IMR-90 (cell line): ENCODE results near the gene NOS1AP. TPM values are rescaled to one million over a fixed set of nuclear protein-coding genes. Genes with fewer than 3 reads are reported as not detected.

ENCODE experiments used
- ATAC-seq: fragments of 200-7000 bp; cut with Tn5 transposase; 2 replicates; pipeline ENCODE4 v1.9.1; 2020; ENCODE audit warnings: low read depth, mild to moderate bottlenecking, moderate library complexity
- BruUV-seq: library from RNA; stranded (reverse); fragments of 400-500 nt; replicated peaks from 2 replicates; lab custom pipeline; 2021; lab: Mats Ljungman, UMichigan
- CTCF ChIA-PET: fragments of 300-600 bp; formaldehyde crosslinking; extraction: SDS; loops from one replicate; lab custom pipeline; 2021; ENCODE audit warnings: antibody characterized with exemption; lab: Yijun Ruan, JAX
- POLR2A ChIA-PET: fragments of 300-600 bp; sonication (Branson Sonifier 250); formaldehyde crosslinking; loops from one replicate; lab custom pipeline; 2022; ENCODE audit warnings: antibody characterized with exemption; ENCODE audit not compliant: unreplicated experiment; lab: Charles Lee
- DNase-seq: peaks from one replicate; pipeline ENCODE4 v3.0.0; 2013
- H2AFZ ChIP-seq: replicated peaks from 2 replicates; pipeline ENCODE3; 2013; ENCODE audit warnings: low read length, mild to moderate bottlenecking; ENCODE audit not compliant: poor library complexity
- H2AK5ac ChIP-seq: 2 replicates; pipeline ENCODE4 v1.6.1; 2013; ENCODE audit warnings: low read depth, low read length, inconsistent platforms
- H2AK9ac ChIP-seq: replicated peaks from 2 replicates; pipeline ENCODE3; 2013; ENCODE audit warnings: mild to moderate bottlenecking, low read depth, low read length, moderate library complexity; ENCODE audit not compliant: poor library complexity
- H2BK120ac ChIP-seq: 2 replicates; pipeline ENCODE4 v1.6.1; 2013; ENCODE audit warnings: low read depth, low read length, inconsistent platforms
- H2BK15ac ChIP-seq: 3 replicates; pipeline ENCODE4 v1.6.1; 2013; ENCODE audit warnings: low read depth, low read length, inconsistent platforms
- H2BK20ac ChIP-seq: 2 replicates; pipeline ENCODE4 v1.6.1; 2013; ENCODE audit warnings: low read depth, mild to moderate bottlenecking, inconsistent platforms, low read length, moderate library complexity
- H2BK5ac ChIP-seq: 2 replicates; pipeline ENCODE4 v1.6.1; 2013; ENCODE audit warnings: mild to moderate bottlenecking, low read depth, low read length, inconsistent platforms; ENCODE audit not compliant: poor library complexity, severe bottlenecking
- H3K14ac ChIP-seq: replicated peaks from 2 replicates; pipeline ENCODE4 v1.6.1; 2013; ENCODE audit warnings: low read depth, low read length, inconsistent platforms
- H3K18ac ChIP-seq: 2 replicates; pipeline ENCODE4 v1.6.1; 2013; ENCODE audit warnings: low read depth, low read length, control low read depth
- H3K23ac ChIP-seq: 2 replicates; pipeline ENCODE4 v1.6.1; 2013; ENCODE audit warnings: low read depth, low read length, inconsistent platforms
- H3K27ac ChIP-seq: 2 replicates; pipeline ENCODE4 v1.5.1; 2013; ENCODE audit warnings: mild to moderate bottlenecking, control low read depth, low read length; ENCODE audit not compliant: insufficient read depth
- H3K27me3 ChIP-seq: 2 replicates; pipeline ENCODE4 v1.6.1; 2013; ENCODE audit warnings: low read length; ENCODE audit not compliant: control insufficient read depth, insufficient read depth
- H3K36me3 ChIP-seq: 2 replicates; pipeline ENCODE4 v1.6.1; 2013; ENCODE audit warnings: low read length, mixed read lengths; ENCODE audit not compliant: control insufficient read depth, insufficient read depth
- H3K4ac ChIP-seq: 2 replicates; pipeline ENCODE4 v1.6.1; 2013; ENCODE audit warnings: low read depth, low read length, inconsistent platforms
- H3K4me1 ChIP-seq: 2 replicates; pipeline ENCODE4 v1.6.1; 2013; ENCODE audit warnings: low read length, mixed read lengths; ENCODE audit not compliant: control insufficient read depth, insufficient read depth
- H3K4me2 ChIP-seq: 2 replicates; pipeline ENCODE4 v1.6.1; 2013; ENCODE audit warnings: low read depth, mild to moderate bottlenecking, control low read depth, low read length, moderate library complexity
- H3K4me3 ChIP-seq: 2 replicates; pipeline ENCODE4 v1.5.1; 2013; ENCODE audit warnings: low read depth, mild to moderate bottlenecking, control low read depth, low read length, moderate library complexity; ENCODE audit not compliant: insufficient read depth
- H3K56ac ChIP-seq: 2 replicates; pipeline ENCODE4 v1.6.1; 2013; ENCODE audit warnings: low read length, inconsistent platforms; ENCODE audit not compliant: insufficient read depth; ENCODE audit errors: extremely low read depth
- H3K79me1 ChIP-seq, 2 experiments: 2 replicates each; pipeline ENCODE4 v1.6.1; 2013; ENCODE audit warnings: low read length in 2 of 2, inconsistent platforms in 1 of 2, low read depth in 1 of 2
- H3K9ac ChIP-seq: 2 replicates; pipeline ENCODE4 v1.6.1; 2013; ENCODE audit warnings: low read depth, low read length, control low read depth
- H3K9me1 ChIP-seq: 2 replicates; pipeline ENCODE4 v1.6.1; 2013; ENCODE audit warnings: low read length, inconsistent platforms; ENCODE audit not compliant: insufficient read depth
- H3K9me3 ChIP-seq: 2 replicates; pipeline ENCODE4 v1.6.1; 2013; ENCODE audit warnings: low read length; ENCODE audit not compliant: control insufficient read depth, insufficient read depth
- H4K20me1 ChIP-seq: 2 replicates; pipeline ENCODE4 v1.6.1; 2013; ENCODE audit warnings: low read length, inconsistent platforms; ENCODE audit not compliant: insufficient read depth
- H4K5ac ChIP-seq: 2 replicates; pipeline ENCODE4 v1.6.1; 2013; ENCODE audit warnings: mild to moderate bottlenecking, low read depth, low read length, control low read depth
- H4K8ac ChIP-seq, 2 experiments: 2 replicates each; pipeline ENCODE4 v1.6.1; 2013; ENCODE audit warnings: low read depth in 2 of 2, low read length in 2 of 2, control low read depth in 1 of 2, inconsistent platforms in 1 of 2
- H4K91ac ChIP-seq: 2 replicates; pipeline ENCODE4 v1.6.1; 2013; ENCODE audit warnings: low read depth, low read length, inconsistent platforms; ENCODE audit not compliant: insufficient read depth
- BHLHE40 ChIP-seq: fragments of 150-350 bp; IDR thresholded peaks from 2 replicates; pipeline ENCODE4 v1.6.1; 2016; ENCODE audit warnings: mild to moderate bottlenecking, low read depth, low read length
- CEBPB ChIP-seq: IDR thresholded peaks from 2 replicates; pipeline ENCODE4 v1.6.1; 2012; ENCODE audit warnings: low read depth, low read length, improper control_type of control experiment
- CHD1 ChIP-seq: IDR thresholded peaks from 2 replicates; pipeline ENCODE4 v1.6.1; 2012; ENCODE audit warnings: low read depth, low read length, improper control_type of control experiment
- FOS ChIP-seq: fragments of 150-350 bp; IDR thresholded peaks from 2 replicates; pipeline ENCODE4 v1.6.1; 2016; ENCODE audit warnings: low read depth, low read length
- MAFK ChIP-seq: IDR thresholded peaks from 2 replicates; pipeline ENCODE4 v1.6.1; 2012; ENCODE audit warnings: low read depth, low read length, improper control_type of control experiment
- MAZ ChIP-seq: IDR thresholded peaks from 2 replicates; pipeline ENCODE4 v1.6.1; 2012; ENCODE audit warnings: low read depth, mild to moderate bottlenecking, low read length, improper control_type of control experiment, moderate library complexity, borderline replicate concordance
- MXI1 ChIP-seq: IDR thresholded peaks from 2 replicates; pipeline ENCODE4 v1.6.1; 2012; ENCODE audit warnings: low read depth, mild to moderate bottlenecking, low read length, moderate library complexity, borderline replicate concordance
- NFE2L2 ChIP-seq: fragments of 150-350 bp; IDR thresholded peaks from 2 replicates; pipeline ENCODE4 v1.6.1; 2016; ENCODE audit warnings: low read depth, mild to moderate bottlenecking, low read length
- POLR2A ChIP-seq: IDR thresholded peaks from 2 replicates; pipeline ENCODE4 v1.6.1; 2012; ENCODE audit warnings: mild to moderate bottlenecking, low read depth, low read length
- RCOR1 ChIP-seq: IDR thresholded peaks from 2 replicates; pipeline ENCODE4 v1.6.1; 2012; ENCODE audit warnings: mild to moderate bottlenecking, low read length, improper control_type of control experiment; ENCODE audit not compliant: insufficient replicate concordance
- RFX5 ChIP-seq: IDR thresholded peaks from 2 replicates; pipeline ENCODE4 v1.8.0; 2012; ENCODE audit warnings: low read depth, mild to moderate bottlenecking, low read length, moderate library complexity
- WGBS, 2 experiments: methylation state at CpG; one replicate each; pipeline versions ENCODE4 v1.1.5 to v1.1.7; 2013; ENCODE audit warnings: missing lambda C conversion rate in 2 of 2; ENCODE audit not compliant: insufficient read length in 1 of 2; ENCODE audit errors: extremely low coverage in 2 of 2; 5-methylcytosine and 5-hydroxymethylcytosine counted together
- dilution Hi-C: fragments of 300-500 bp; cut with HindIII; formaldehyde crosslinking; loops from one replicate; pipeline ENCODE4 v1.14.3; 2018; ENCODE audit warnings: low sequenced_read_pairs; ENCODE audit not compliant: unreplicated experiment
- in situ Hi-C: fragments of 300-500 bp; cut with MboI; formaldehyde crosslinking; loops from 3 replicates; pipeline ENCODE4 v1.14.3; 2019; ENCODE audit warnings: low sequenced_read_pairs, inconsistent platforms, mixed read lengths
- intact Hi-C: fragments of 100-400 bp; cut with micrococcal nuclease; formaldehyde crosslinking; loops from 2 replicates; pipeline ENCODE4 v1.10.0; 2022
- polyA plus RNA-seq, 3 experiments: library from polyadenylated mRNA; depleted of rRNA; stranded (reverse); fragments of >200 nt; gene quantifications; 2 replicates each; pipeline ENCODE4 v1.2.3, GENCODE V29; 2012; ENCODE audit warnings: low replicate concordance in 1 of 3
- total RNA-seq: library from RNA; depleted of rRNA; stranded (reverse); fragments of >200 nt; gene quantifications from 2 replicates; pipeline ENCODE4 v1.2.3, GENCODE V29; 2012
- TF ChIP-seq, protein P1 (sequence below): fragments of 150-350 bp; IDR thresholded peaks from 2 replicates; pipeline ENCODE4 v1.6.1; 2017; ENCODE audit warnings: mild to moderate bottlenecking, antibody characterized with exemption, low read length, low read depth
- TF ChIP-seq, protein P2 (sequence below): conservative IDR thresholded peaks from 2 replicates; pipeline ENCODE4 v1.5.1; 2012; ENCODE audit warnings: mild to moderate bottlenecking, low read depth, low read length, improper control_type of control experiment

NOS1AP gene
- total and polyA plus RNA-seq, 2 of the 4 experiments (the other 2 are of a cell fraction): 0.18 to 0.19 TPM

DNA sequence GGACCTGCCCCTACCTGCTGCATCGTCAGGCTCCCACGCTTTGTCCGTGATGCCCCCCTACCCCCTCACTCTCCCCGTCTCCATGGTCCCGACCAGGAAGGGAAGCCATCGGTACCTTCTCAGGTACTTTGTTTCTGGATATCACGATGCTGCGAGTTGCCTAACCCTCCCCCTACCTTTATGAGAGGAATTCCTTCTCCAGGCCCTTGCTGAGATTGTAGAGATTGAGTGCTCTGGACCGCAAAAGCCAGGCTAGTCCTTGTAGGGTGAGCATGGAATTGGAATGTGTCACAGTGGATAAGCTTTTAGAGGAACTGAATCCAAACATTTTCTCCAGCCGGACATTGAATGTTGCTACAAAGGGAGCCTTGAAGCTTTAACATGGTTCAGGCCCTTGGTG, 298.3 kb downstream of the NOS1AP start:
- Histone ChIP-seq H3K4me1 (no peaks in the 10 kb centered on the region), H3K79me1 (no peaks in the 10 kb centered on the region), H2BK5ac (no peak overlapping the region), H4K8ac (no peak overlapping the region), H3K18ac (no peak overlapping the region), H2BK120ac (no peak overlapping the region), H3K4me2 (no peak overlapping the region), H3K9me1 (no peaks in the 10 kb centered on the region), H2AFZ (no peak overlapping the region), H3K9ac (no peak overlapping the region), H3K4me3 (no peak overlapping the region), H4K91ac (no peak overlapping the region), H2BK20ac (no peak overlapping the region), H3K27ac (no peak overlapping the region), H2AK5ac (no peak overlapping the region), H2BK15ac (no peak overlapping the region), H3K14ac (no peak overlapping the region), H3K9me3 (no peaks in the 10 kb centered on the region), H4K20me1 (no peaks in the 10 kb centered on the region), H3K23ac (no peak overlapping the region), H3K56ac (no peak overlapping the region), H3K27me3 (peaks cover 18% of the 10 kb centered on the region), H3K4ac (no peak overlapping the region), H4K5ac (no peak overlapping the region), H3K36me3 (no peaks in the 10 kb centered on the region), H2AK9ac (no peak overlapping the region)
- intact Hi-C loops: no loop called here
- DNase-seq (no peak), ATAC-seq (no peak)
- dilution Hi-C loops: no loop called here
- ChIA-PET CTCF (interaction anchor here (1.2 to 1.5 kb wide), 3 partner anchors 11 to 312 kb away, joined by 3 to 5 read pairs (median 4); no protein-coding TSS in a partner anchor), POLR2A (no interaction called here)
- no TSS peak for BruUV-seq
- WGBS, 2 experiments: 67% methylated on average over 4 of the region's 10 CpGs; no CpG with 5 or more reads in 1 of the 2 experiments
- TF ChIP-seq POLR2A: no peak
- no peak for TF ChIP-seq FOS
- no peak for TF ChIP-seq BHLHE40
- TF ChIP-seq NFE2L2: no peak
- TF ChIP-seq RCOR1: no peak
- TF ChIP-seq CEBPB: no peak
- TF ChIP-seq MAZ: no peak
- TF ChIP-seq, protein P1, sequence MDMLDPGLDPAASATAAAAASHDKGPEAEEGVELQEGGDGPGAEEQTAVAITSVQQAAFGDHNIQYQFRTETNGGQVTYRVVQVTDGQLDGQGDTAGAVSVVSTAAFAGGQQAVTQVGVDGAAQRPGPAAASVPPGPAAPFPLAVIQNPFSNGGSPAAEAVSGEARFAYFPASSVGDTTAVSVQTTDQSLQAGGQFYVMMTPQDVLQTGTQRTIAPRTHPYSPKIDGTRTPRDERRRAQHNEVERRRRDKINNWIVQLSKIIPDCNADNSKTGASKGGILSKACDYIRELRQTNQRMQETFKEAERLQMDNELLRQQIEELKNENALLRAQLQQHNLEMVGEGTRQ: no peak
- TF ChIP-seq, protein P2, sequence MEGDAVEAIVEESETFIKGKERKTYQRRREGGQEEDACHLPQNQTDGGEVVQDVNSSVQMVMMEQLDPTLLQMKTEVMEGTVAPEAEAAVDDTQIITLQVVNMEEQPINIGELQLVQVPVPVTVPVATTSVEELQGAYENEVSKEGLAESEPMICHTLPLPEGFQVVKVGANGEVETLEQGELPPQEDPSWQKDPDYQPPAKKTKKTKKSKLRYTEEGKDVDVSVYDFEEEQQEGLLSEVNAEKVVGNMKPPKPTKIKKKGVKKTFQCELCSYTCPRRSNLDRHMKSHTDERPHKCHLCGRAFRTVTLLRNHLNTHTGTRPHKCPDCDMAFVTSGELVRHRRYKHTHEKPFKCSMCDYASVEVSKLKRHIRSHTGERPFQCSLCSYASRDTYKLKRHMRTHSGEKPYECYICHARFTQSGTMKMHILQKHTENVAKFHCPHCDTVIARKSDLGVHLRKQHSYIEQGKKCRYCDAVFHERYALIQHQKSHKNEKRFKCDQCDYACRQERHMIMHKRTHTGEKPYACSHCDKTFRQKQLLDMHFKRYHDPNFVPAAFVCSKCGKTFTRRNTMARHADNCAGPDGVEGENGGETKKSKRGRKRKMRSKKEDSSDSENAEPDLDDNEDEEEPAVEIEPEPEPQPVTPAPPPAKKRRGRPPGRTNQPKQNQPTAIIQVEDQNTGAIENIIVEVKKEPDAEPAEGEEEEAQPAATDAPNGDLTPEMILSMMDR: no peak
- TF ChIP-seq MXI1: no peak
- TF ChIP-seq MAFK: no peak
- TF ChIP-seq CHD1: no peak
- no peak for TF ChIP-seq RFX5
- in situ Hi-C loops: no loop called here
